Stimulated activated CD4-positive, alpha-beta T cell treated with anti-CD3 and anti-CD28 coated beads, TNF-alpha, amount 100 ng/mL, for 4 hours (primary cell): ENCODE measurements around the gene CYLD.

Experiments used
- DNase-seq, 3 experiments: peaks; one replicate each; pipeline ENCODE4 v3.0.0-alpha.2; 2020; ENCODE audit warnings: low read depth in 3 of 3

Gene CYLD

GRCh38 chr16:50711862-50712559 lies 29.9 kb upstream of the CYLD start:
- DNase-seq, result no peak

DNA sequence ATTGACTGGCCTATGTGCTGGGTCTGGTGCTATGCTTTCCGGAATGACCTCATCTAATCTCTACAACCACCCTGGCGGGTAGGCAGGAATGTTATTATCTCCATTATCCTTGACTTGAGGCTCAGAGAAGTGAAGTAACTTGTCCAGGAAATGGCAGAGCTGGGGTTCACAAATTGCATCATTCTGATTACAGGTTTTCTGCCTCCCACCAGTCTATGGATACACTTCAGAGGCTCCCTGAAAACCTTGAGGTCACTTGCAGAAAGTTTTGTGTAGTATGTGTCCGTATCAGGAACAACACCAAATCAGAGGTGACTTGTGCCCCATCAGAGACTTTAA lies 29.4 kb upstream of the CYLD start:
- DNase-seq, result no peak

GRCh38 chr16:50712956-50713355 lies 28.9 kb upstream of the CYLD start:
- DNase-seq, result no peak

GRCh38 chr16:50717091-50717490 lies 24.8 kb upstream of the CYLD start:
- no peak for DNase-seq

DNA sequence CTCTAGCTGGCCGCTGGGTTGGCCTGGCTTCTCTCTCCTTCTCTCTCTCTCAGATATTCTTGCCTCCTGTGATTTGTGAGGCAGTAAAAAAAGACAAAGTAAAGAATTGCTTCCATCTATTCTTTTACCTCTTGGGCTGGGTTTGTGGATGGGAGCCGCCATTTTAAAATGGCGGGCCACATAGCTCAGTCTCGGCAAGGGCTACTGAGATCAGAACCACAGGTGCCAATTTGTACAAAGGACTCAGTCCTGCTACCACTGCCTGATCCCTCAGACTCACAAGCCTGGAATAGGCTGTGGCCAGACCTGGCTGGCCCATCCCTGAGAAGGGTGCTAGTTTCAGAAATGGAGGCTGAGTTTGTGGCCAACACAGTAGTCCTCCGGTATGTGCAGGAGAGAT lies 24.4 kb upstream of the CYLD start:
- DNase-seq, result no peak

DNA sequence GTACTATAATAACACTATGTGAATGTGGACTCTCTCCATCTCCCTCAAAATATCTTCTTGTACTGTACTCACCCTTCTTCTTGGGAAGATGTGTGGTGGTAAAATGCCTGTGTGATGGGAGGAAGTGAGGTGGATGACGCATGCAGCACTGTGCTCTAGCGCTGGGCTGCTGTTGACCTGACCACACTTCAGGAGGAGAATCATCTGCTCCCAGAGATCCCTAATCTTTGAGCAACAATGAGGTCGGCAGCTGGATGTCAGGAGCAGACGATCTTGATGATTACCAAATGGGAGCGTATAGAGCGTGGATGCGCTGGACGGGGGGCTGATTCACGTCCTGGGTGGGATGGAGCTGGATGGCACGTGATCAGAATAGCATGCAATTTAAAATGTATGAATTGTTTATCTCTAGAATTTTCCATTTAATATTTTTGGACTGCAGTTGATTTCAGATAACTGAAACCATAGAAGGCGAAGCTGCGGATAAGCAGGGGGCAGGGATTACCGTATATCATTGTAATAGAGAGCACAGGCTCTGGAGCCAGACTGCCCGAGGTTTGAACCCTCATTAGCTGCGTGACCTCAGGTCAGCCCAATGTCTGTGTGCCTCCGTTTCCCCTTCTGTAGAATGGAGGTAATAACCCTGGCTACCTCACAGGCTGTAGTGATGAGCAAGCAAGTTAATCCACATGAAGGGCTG lies 23.7 kb upstream of the CYLD start:
- DNase-seq, result no peak

GRCh38 chr16:50718761-50719400 lies 23.0 kb upstream of the CYLD start:
- DNase-seq, result no peak

DNA sequence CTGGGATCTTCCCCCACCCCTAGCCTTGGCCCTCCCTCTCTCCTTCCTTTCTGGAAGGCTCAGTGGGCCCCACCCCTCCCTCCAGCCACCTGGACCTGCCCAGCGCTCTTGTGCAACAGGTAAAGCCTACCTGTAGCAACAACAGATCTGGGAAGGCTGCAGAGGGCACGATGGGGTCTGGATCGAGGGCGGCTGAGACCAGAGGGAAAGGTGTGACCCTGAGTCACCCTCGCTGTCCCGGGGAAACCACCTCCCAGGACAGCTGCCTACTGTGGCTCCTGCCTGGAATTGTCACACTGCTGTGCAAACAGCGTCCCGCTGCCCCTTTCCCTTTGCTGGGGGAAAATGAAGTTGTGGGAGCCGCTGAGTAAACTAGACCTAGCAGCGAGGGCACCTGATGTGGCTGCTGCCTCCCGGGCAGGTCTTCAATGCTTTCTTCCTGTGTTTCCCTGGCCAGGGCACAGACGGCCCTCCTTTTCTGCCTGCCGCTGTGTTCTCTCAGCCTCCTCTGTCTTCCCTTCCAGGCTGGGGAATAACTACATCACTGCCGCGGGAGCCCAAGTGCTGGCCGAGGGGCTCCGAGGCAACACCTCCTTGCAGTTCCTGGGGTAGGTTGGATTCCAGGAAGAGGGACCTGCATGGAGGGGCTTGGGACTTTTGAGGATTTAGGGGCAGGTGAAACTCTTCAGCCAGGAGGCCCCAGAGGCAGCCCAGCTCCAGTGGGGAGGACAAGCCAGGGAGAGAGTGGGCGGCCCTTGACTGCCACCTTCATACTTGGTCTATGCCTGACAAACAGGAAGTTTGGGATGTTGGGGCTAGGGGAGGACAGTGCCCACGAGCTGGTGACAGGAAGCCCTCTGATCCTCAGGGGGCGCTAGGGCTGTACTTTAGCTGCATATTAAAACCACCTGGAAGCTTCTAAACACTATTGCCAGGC lies 22.2 kb upstream of the CYLD start:
- DNase-seq, result no peak

GRCh38 chr16:50721549-50722404 lies 20.1 kb upstream of the CYLD start:
- DNase-seq, result no peak

GRCh38 chr16:50722405-50722737 lies 19.5 kb upstream of the CYLD start:
- no peak for DNase-seq

GRCh38 chr16:50722960-50723359 lies 18.9 kb upstream of the CYLD start:
- no peak for DNase-seq

DNA sequence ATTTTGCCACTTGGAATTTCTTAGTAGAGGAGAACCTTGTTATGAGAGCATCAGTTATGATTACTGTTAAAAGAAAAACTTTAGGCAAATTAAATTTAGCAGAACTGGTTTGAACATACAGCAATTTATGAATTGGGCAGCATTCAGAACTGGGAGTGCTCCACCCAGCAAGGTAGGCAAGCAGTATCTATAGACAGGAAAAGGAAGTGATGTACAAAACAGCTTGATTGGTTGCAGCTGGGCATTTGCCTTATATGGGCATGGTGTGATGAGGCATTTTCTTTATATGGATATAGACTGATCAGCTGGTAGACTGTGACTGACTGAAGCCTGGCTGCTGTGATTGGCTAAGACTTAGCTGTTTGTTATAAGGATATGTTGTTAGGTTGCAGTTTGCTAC lies 17.6 kb upstream of the CYLD start:
- no peak for DNase-seq

GRCh38 chr16:50731130-50731988 lies 10.5 kb upstream of the CYLD start:
- DNase-seq, result no peak

GRCh38 chr16:50731989-50732832 lies 9.7 kb upstream of the CYLD start:
- DNase-seq, result no peak

DNA sequence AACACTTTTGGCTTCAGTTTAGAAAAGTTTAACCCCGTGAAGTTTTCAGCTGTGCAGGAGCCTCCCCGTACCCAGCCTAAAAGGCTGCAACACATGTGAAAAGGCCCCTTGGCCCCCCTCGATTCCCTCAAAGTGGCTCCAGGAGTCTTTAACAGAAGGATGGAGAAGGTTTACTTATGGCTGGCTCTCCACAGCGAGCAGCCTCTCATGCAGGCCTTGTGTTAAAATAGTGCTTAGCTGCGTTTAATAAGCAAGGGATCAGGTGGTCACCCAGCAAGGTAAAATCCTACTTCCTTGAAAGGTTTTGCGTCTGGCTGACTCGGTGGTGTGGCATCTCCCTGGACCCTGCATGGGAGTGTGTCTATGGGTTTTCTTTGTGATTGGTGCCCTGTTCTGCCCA lies 8.4 kb upstream of the CYLD start:
- no peak for DNase-seq

- DNase-seq, result no peak
Measured at GRCh38 chr16:50735629-50736122, 6.2 kb upstream of the CYLD start.

- DNase-seq, result no peak
Measured at GRCh38 chr16:50736448-50736847, 5.4 kb upstream of the CYLD start.

DNA sequence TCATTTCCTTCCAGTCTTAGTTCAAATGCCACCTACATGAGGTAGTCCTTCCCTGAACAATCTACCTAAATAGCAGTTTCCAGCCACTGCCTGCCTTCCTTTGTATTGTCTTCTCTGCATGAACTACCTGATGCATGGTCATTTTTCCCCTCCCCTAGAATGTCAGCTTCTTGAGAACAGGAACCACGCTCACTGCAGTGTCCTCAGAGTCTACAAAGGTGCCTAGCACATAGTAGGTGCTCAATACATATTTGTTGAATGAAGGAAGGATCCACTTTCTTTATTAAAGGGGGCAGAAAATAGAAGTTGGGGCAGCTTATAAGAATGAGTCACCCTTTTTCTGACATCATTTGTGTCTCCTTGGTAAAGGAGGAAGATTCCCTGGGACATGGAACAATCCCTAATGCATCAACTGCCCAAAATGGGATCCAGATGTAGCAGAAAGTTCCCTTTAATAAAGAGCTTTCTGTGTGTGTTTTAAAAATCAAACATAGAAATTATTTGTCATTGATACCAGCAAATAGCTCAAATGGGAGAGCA lies 4.4 kb upstream of the CYLD start:
- no peak for DNase-seq

- DNase-seq, result no peak
Measured at GRCh38 chr16:50739031-50739430, 2.9 kb upstream of the CYLD start.
